ENCODE measurements around the gene APOBEC3H.
A peak's percentile ranks its signal among the peaks of the same experiment; 100 is the strongest.
"Not testable (repeated sequence)": the region's sequence is repeated elsewhere in the genome, so short reads cannot be mapped to it uniquely, and the experiment has no call there.

The APOBEC3H gene

DNA sequence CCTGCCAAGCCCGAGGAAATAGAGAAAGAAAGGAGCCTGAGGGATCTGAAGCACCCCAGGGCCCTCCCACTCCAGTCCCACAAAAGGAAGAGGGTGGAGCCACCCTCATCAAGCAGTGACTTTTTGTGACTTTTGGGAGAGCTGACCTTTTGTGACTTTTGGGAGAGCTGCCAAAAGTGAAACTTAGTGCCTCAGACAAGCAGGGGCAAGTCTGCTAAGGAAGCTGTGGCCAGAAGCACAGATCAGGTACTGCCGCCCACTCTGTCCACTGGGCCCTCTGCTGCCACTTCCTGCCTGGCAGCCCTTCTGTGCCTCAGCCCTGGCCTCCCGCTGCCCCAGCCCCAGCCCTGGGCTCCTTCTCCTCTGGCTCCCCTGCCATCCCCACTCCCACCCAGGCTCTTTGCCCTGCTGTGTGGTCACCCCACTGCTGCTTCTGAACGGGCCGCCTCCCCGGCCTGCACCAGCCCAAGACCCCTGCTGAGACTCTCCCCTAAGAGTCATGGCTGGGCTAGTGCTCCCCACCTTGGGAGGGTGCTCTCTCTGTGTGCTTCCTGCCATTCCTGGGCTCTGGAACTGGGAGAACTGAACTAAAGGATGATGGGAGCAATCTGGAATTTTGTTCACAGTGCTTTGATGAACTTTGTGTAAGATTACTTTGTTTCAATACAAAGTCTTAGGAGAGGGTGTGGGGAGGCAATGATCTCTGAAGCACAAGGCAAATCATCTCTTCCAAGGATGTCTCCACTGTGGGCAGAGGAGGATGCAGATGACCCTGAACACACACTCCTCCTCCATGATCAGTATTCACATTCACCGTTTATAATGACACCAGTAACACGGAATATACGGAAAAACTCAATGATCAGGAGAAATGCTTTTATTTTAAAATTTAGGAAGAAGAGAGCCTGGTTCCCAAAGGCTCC lies at the start of gene APOBEC3H:
TSS of gene APOBEC3H (plus strand) at position 147 of the 923 bp plus-strand sequence. CDS start 3,035 bp downstream, outside the sequence.
- Mint-ChIP-seq H3K27ac (peak within 1 kb of the TSS; percentile 89), H3K27me3 (no peaks in the 10 kb centered on the region), H3K4me3 (peak within 1 kb of the TSS; percentile 80), H3K36me3 (ENCODE audit: low read depth) (no peaks in the 10 kb centered on the region), H3K9me3 (no peaks in the 10 kb centered on the region), H3K4me1 (peaks cover 84% of the 10 kb centered on the region)
- DNase-seq (peak; percentile 69), ATAC-seq (peak; percentile 51)

DNA sequence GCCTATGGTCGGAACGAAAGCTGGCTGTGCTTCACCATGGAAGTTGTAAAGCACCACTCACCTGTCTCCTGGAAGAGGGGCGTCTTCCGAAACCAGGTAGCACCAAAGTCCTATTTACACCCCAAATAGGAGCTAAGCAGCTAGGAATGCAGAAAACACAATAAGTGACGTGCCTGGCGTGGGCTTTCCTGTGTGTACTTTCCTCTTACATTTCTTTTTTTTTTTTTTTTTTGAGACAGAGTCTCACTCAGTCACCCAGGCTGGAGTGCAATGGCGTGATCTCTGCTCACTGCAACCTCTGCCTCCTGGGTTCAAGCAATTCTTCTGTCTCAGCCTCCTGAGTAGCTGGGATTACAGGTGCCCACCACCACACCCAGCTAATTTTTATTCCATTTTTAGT lies 47.6 kb upstream of the APOBEC3H start:
- H3K9me3 Mint-ChIP-seq; DNase-seq; H3K4me3 Mint-ChIP-seq; H3K36me3 Mint-ChIP-seq (ENCODE audit: low read depth); H3K27me3 Mint-ChIP-seq; ATAC-seq; H3K27ac Mint-ChIP-seq; H3K4me1 Mint-ChIP-seq: not testable (repeated sequence)

DNA sequence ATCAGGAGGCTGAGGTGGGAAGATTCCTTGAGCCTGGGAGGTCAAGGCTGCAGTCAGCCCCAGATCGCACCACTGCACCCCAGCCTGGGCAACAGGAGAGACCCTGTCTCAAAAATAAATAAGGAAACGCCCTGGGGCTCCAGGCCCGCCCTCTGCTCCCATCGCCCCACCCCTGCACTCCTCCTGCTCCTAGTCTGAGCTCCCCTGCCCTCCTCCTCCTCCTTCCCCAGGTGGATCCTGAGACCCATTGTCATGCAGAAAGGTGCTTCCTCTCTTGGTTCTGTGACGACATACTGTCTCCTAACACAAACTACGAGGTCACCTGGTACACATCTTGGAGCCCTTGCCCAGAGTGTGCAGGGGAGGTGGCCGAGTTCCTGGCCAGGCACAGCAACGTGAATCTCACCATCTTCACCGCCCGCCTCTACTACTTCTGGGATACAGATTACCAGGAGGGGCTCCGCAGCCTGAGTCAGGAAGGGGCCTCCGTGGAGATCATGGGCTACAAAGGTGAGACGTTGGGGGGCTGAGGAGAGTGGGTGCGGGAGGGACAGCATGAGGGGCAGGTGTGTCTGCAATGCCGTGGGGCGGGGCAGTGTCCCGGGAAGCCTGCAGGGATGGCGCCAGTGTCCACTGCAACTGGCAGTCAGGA lies 45.1 kb upstream of the APOBEC3H start:
- H3K27ac Mint-ChIP-seq = not testable (repeated sequence)

DNA sequence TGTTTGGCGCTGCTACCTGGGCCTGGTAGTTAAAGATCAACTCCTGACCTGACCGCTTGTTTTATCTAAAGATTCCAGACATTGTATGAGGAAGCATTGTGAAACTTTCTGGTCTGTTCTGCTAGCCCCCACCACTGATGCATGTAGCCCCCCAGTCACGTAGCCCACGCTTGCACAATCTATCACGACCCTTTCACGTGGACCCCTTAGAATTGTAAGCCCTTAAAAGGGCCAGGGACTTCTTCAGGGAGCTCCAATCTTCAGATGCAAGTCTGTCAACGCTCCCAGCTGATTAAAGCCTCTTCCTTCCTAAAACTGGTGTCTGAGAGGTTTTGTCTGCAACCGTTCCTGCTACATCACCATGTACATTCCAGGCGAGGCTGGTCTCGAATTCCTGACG lies 41.4 kb upstream of the APOBEC3H start:
- H3K9me3 Mint-ChIP-seq = no peaks in the 10 kb centered on the region
- DNase-seq = no peak
- H3K27ac Mint-ChIP-seq = no peak overlapping the region
- no peak overlapping the region for H3K4me3 Mint-ChIP-seq
- H3K27me3 Mint-ChIP-seq = no peaks in the 10 kb centered on the region
- ATAC-seq = no peak
- H3K36me3 Mint-ChIP-seq (ENCODE audit: low read depth) = no peaks in the 10 kb centered on the region
- H3K4me1 Mint-ChIP-seq = no peaks in the 10 kb centered on the region

More for the DNA sequence above, 45.1 kb upstream of the APOBEC3H start:
- not testable (repeated sequence) for ATAC-seq; H3K9me3 Mint-ChIP-seq; DNase-seq; H3K27me3 Mint-ChIP-seq; H3K4me1 Mint-ChIP-seq; H3K36me3 Mint-ChIP-seq (ENCODE audit: low read depth); H3K4me3 Mint-ChIP-seq

DNA sequence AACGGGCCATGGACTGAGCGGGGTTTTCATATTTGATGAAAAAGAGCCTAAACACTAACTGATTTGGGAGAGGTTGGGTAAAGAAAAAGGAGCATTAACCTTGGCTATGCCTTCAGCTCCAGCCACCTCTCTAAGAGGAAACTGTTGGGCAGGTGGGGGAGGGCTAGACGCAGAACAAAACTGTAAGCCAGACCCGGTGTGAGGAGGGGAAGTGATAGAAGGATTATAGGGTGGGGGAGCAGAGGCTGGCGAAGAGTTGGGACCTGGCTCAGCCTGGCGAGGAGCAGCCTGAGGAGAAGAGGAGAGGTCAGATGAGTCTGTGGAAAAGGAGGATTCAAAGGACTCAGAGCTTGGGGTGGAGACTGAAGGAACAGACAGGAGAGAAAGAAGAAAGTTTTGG lies 35.8 kb upstream of the APOBEC3H start:
- not testable (repeated sequence) for H3K4me3 Mint-ChIP-seq; H3K36me3 Mint-ChIP-seq (ENCODE audit: low read depth); DNase-seq; H3K27me3 Mint-ChIP-seq; ATAC-seq; H3K27ac Mint-ChIP-seq; H3K9me3 Mint-ChIP-seq
- peaks cover 20% of the 10 kb centered on the region for H3K4me1 Mint-ChIP-seq

DNA sequence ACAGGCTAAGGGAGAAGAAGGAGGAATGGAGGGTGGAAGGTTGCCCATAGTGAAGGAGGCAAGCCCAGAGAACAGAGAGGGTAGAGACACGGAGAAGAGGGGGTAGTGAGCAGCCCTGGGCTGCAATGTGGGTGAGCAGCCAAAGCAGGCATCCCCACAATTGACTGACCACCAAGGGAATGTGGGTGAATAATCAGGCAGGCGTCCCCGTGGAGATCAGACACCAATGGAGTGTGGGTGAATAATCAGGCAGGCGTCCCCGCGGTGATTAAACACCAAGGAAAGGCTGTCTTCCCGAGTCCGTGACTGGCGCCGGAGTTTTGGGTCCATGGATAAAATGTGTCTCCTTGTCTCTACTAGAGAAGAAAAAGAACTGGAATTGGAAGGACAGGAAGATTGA lies 35.1 kb upstream of the APOBEC3H start:
- not testable (repeated sequence) for H3K27ac Mint-ChIP-seq; H3K27me3 Mint-ChIP-seq; H3K9me3 Mint-ChIP-seq; H3K36me3 Mint-ChIP-seq (ENCODE audit: low read depth); H3K4me3 Mint-ChIP-seq; DNase-seq; ATAC-seq
- peaks cover 20% of the 10 kb centered on the region for H3K4me1 Mint-ChIP-seq

DNA sequence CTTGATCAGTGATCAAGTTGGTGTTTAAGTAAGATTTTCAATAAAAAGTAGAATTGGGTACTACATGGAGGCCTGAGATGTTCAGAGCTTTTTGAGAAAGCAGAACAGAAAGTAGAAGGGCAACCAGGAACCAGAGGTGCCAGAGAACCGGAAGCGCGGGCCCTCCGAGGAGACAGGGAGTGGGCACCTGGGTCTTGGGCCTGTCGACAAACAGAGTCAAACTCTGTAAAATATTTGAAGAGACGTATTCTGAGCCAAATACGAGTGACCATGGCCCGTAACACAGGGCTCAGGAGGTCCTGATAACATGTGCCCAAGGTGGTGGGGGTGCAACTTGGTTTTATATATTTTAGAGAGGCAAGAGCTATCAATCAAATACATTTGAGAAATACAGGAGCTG lies 33.1 kb upstream of the APOBEC3H start:
- Mint-ChIP-seq H3K4me1 (peaks cover 20% of the 10 kb centered on the region), H3K27ac (peak overlapping the region; percentile 80)
- not testable (repeated sequence) for H3K36me3 Mint-ChIP-seq (ENCODE audit: low read depth); ATAC-seq; H3K4me3 Mint-ChIP-seq; H3K27me3 Mint-ChIP-seq; H3K9me3 Mint-ChIP-seq; DNase-seq

DNA sequence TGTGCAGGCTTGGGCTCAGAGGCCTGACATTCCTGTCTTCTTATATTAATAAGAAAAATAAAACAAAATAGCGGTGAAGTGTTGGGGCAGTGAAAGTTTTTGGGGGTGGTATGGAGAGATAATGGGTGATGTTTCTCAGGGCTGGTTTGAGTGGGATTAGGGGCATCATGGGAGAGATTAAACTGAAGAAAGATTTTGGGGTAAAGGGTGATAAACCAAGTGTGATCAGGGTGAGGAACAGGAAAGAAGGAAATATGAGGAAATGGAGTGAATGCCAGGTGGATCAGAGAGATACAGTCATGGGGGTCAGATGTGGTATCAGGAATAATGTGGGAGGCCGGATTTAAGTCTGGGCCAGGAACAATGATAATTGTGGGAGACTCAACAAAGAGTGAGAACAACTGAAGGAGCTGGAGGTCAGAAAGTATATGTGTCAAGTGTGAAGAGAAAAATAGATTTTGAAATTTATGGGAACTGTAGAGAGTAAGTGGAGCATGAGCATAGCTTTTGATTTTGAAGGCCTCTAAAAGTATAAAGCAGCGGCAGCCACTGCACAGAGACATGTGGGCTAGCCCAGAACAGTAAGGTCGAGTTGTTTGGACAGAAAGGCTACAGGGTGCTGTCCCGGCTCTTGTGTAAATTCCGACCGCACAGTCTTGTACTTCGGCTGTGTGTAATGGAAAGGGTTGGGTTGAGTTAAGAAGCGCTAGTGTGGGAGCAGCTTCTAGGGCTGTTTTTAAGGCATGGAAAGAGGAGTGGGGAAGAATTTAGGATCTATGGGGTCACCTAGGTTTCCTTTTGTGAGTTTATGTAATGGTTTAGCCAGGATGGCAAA lies 30.4 kb upstream of the APOBEC3H start:
- H3K4me3 Mint-ChIP-seq; DNase-seq; H3K9me3 Mint-ChIP-seq; H3K27ac Mint-ChIP-seq; H3K27me3 Mint-ChIP-seq; H3K36me3 Mint-ChIP-seq (ENCODE audit: low read depth): not testable (repeated sequence)
- ATAC-seq = peak; percentile 47
- peaks cover 31% of the 10 kb centered on the region for H3K4me1 Mint-ChIP-seq

DNA sequence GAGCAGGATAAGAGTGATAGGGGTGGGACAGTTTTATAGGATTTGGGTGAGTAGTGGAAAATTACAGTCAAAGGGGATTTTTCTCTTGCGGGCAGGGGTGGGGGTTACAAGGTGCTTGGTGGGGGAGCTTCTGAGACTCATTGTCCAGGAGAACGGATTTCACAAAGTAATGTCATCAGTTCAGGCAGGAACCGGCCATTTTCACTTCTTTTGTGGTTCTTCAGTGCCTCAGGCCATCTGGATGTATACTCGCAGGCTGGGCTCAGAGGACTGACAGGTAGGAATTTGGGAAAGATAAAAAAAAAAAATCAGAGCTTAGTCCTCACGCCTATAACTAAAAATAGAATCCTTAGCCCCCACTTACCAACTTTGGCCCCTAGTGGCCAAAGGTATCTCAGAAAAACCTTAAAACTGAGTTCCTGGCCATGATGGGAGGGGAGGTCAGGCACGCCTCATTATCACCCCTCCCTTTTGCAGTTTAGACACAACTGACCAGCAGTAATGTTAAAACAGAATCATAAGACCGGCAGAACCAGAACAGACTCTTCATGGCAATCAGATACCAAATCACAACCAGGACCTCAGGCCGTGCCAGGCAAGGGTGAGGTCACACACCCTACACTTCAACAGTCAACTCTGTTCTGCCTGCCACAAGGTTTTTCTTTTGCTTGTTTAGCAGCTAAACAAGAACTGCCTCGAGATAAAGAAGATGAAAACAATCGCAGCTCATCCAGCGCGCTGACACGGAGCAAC lies 28.8 kb upstream of the APOBEC3H start:
- Mint-ChIP-seq H3K27me3 (no peaks in the 10 kb centered on the region), H3K4me3 (no peak overlapping the region), H3K36me3 (ENCODE audit: low read depth) (peaks cover 2% of the 10 kb centered on the region), H3K4me1 (peaks cover 38% of the 10 kb centered on the region), H3K27ac (no peak overlapping the region), H3K9me3 (peaks cover 3% of the 10 kb centered on the region)
- DNase-seq = no peak
- ATAC-seq = no peak

DNA sequence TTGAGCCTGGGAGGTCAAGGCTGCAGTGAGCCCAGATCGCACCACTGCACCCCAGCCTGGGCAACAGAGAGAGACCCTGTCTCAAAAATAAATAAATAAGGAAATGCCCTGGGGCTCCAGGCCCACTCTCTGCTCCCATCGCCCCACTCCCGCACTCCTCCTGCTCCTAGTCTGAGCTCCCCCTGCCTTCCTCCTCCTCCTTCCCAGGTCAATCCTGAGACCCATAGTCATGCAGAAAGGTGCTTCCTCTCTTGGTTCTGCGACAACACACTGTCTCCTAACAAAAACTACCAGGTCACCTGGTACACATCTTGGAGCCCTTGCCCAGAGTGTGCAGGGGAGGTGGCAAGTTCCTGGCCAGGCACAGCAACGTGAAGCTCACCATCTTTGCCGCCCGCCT lies 26.9 kb upstream of the APOBEC3H start:
- ATAC-seq (no peak), DNase-seq (no peak)
- Mint-ChIP-seq H3K4me1 (peaks cover 34% of the 10 kb centered on the region), H3K27me3 (no peaks in the 10 kb centered on the region), H3K4me3 (no peak overlapping the region), H3K9me3 (peaks cover 3% of the 10 kb centered on the region), H3K36me3 (ENCODE audit: low read depth) (peaks cover 2% of the 10 kb centered on the region), H3K27ac (peak overlapping the region; percentile 57)

DNA sequence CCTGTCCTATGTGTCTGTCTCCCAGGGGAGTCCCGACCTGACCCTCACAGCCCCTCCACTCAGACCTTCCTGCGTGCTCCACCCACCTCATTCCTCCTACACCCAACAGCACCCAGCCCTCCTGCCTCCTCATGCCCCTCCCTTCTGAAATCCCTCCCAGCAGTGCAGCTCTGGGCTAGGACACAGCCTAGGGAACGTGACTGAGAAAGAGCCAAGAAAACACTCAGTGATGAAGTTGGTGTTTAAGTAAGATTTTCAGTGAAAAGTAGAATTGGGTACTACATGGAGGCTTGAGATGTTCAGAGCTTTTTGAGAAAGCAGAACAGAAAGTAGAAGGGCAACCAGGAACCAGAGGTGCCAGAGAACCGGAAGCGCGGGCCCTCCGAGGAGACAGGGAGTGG lies 24.5 kb upstream of the APOBEC3H start:
- not testable (repeated sequence) for H3K4me3 Mint-ChIP-seq; H3K9me3 Mint-ChIP-seq; DNase-seq; H3K36me3 Mint-ChIP-seq (ENCODE audit: low read depth); ATAC-seq; H3K27me3 Mint-ChIP-seq
- Mint-ChIP-seq H3K4me1 (peaks cover 41% of the 10 kb centered on the region), H3K27ac (peak overlapping the region; percentile 61)

DNA sequence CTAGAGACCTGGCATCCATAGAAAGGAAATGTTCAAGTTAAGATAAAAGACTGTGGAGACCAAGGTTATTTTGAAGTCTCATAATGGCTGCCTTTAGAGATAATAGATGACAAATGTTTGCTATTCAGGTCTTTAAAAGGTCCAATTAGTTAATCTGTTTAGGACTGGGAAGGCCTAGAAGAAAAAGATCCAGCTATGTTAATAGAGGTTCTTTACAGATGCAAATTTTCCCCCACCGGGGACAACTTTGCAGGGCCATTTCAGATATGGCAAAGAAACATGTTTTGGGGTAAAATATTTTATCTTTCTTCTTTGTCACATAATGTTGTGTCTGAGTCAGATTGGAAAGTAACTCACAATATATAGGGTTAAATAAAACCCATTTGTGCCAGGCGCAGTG lies 23.1 kb upstream of the APOBEC3H start:
- Mint-ChIP-seq H3K27me3 (no peaks in the 10 kb centered on the region), H3K36me3 (ENCODE audit: low read depth) (peaks cover 13% of the 10 kb centered on the region), H3K27ac (no peak overlapping the region), H3K4me1 (peaks cover 52% of the 10 kb centered on the region), H3K9me3 (no peaks in the 10 kb centered on the region), H3K4me3 (no peak overlapping the region)
- DNase-seq = no peak
- ATAC-seq = no peak

DNA sequence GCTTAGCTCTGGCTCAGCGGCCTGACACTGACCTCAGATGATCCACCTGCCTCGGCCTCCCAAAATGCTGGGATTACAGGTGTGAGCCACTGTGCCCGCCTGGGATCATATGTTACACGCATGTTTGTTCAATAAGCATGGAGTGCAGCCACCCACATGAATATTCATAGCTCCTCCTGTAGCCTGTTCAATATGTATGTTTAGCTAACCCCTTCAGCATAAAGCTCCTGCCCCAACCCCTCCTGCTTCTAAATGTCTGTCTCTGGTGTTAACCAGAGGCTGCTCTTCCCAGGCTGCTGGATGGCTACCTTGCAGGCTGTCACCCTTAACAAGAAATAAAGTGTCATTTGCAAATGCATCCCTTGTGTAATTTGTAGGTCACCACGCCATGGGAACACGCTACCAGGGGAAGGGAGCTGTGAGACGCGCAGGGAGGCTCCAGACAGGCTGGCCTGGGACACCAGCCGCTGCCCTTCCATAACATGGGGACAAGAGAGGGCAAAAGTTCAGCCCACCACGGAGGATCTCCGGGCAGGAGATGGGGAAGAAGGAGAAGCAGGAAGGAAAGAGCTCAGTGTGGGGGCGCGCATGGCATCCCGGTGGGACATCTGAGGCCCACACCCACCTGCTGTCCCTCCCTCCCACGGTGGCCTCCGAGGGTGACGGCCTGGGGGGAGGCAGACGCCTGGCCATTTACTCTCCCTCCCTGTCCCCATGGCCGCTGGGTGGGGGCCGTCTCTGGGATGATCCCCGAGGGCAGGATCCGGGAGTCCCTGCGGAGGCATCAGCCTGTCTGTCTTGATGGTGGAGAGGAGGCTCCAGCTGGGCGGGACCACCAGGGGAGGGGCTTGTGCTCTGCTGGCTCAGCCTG lies 20.7 kb upstream of the APOBEC3H start:
- not testable (repeated sequence) for ATAC-seq, H3K27me3 Mint-ChIP-seq, DNase-seq, H3K9me3 Mint-ChIP-seq
- Mint-ChIP-seq H3K4me3 (peak overlapping the region; percentile 78), H3K27ac (peak overlapping the region; percentile 85), H3K36me3 (ENCODE audit: low read depth) (peaks cover 28% of the 10 kb centered on the region), H3K4me1 (peaks cover 63% of the 10 kb centered on the region)
